ENCODE data around the gene PLB1. TPM values are rescaled to one million over a fixed set of nuclear protein-coding genes. Genes with fewer than 3 reads are reported as not detected.

PLB1 gene
- 1 to 10 TPM; 1.6 to 3.6 (median 2.3) TPM for polyA plus RNA-seq (ENCODE audit: insufficient read length in 10 of 10)
- long read RNA-seq, donor 1: 0 reads
- long read RNA-seq, donor 2: 0 reads
- long read RNA-seq, donor 3: 0 reads
- long read RNA-seq, donor 4: 0 reads
- long read RNA-seq, donor 5: 0 reads
- long read RNA-seq, donor 6: 0 reads
- long read RNA-seq, donor 7: 0 reads
- long read RNA-seq, donor 8: 0 reads
- long read RNA-seq, donor 9: 0 reads

DNA sequence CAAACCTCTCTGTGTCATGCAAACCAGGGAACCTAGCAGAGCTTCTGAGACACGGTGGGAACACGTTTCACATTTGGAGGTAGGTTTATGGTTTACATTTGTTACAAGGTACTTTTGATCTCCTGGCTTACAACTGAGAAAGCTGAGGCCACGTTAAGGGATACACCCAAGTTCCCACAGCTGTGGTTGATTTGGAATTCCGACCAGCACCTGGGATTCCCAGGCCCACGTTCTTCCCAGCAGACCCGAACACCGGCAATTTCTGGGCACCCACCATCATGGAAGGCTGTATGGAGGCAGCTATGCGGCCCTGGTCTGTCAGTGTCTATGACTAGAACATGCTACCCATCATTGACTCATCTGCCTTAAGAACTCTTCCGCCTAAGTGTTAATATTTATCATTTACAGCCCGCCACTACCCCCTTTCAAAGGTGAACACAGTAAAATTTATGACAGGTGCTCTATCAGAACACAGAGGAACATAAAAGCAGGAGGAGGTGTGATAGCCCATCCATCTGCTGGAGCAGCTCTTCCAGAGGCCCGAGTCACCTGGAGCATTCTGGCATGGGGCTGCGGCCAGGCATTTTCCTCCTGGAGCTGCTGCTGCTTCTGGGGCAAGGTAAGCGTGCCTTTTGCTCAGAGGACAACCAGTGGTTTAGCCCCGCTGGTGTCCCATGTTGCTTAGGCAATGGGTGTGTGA, at the start of gene PLB1:
Gene PLB1 (plus strand): TSS at position 510 of the 700 bp plus-strand sequence. CDS start 55 bp downstream, at position 565.
- DNase-seq: no peak

GRCh38 chr2:28446531-28446930, 49.3 kb upstream of the PLB1 start:
- DNase-seq: no peak

DNA sequence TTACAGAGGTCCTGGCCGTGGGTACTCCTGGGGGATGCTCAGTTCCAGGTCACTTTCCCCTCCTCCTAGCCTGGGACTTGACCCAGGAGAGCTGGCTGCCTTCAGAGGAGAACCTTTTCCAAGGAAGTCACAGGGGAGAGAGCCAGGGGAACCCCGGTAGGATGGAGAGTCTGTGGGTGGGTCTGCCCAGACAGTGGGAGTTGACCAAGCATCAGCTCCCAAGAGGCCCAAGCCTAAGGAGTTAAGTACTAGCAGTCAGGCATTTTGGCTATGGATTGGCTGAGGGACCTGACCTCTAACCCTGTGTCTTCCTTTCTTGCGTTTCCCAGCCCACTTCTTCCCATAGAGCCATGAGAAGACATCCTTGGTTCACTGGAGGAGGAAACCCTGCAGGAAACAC, 48.8 kb upstream of the PLB1 start:
- no peak for DNase-seq

- DNase-seq: peak in 1 of 3 donors; percentile 59
These were observed 47.7 kb upstream of the PLB1 start for GRCh38 chr2:28447943-28448792.

GRCh38 chr2:28448793-28449100, 47.1 kb upstream of the PLB1 start:
- DNase-seq: no peak

- no peak for DNase-seq
These were observed 46.8 kb upstream of the PLB1 start for GRCh38 chr2:28449126-28449487.

- DNase-seq: no peak
These were observed 46.1 kb upstream of the PLB1 start for GRCh38 chr2:28449488-28450395.

DNA sequence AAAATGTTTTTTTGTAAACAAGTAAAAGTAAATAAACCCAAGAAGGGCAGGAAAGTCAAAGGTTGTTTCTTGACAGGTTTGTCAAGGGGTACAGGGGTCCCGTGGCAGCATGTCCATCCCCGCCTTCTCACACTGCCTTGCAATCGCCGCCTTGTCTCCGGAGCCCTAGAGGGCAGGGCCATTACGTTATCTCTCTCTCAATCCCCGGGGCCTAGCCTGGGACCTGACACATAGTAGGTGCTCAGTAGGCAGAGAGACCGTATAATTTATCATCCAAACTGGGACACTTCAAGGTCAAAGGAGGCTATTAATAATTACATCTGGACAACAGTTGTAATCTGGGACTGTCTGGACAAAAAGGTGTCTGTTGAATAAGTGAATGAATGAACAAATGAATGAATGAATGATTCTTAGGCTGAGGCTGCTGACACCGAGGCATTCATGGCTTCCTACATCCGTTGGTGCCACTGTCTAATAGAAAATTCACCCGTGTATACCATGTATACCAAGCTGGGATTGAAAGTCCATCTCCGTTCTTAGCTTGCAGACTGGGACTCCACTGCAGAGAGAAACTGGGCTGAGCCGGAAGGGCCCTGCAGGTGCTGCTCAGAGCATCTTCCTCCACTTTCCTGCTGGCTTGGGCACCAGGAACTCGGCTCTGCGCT, 44.8 kb upstream of the PLB1 start:
- no peak for DNase-seq

DNA sequence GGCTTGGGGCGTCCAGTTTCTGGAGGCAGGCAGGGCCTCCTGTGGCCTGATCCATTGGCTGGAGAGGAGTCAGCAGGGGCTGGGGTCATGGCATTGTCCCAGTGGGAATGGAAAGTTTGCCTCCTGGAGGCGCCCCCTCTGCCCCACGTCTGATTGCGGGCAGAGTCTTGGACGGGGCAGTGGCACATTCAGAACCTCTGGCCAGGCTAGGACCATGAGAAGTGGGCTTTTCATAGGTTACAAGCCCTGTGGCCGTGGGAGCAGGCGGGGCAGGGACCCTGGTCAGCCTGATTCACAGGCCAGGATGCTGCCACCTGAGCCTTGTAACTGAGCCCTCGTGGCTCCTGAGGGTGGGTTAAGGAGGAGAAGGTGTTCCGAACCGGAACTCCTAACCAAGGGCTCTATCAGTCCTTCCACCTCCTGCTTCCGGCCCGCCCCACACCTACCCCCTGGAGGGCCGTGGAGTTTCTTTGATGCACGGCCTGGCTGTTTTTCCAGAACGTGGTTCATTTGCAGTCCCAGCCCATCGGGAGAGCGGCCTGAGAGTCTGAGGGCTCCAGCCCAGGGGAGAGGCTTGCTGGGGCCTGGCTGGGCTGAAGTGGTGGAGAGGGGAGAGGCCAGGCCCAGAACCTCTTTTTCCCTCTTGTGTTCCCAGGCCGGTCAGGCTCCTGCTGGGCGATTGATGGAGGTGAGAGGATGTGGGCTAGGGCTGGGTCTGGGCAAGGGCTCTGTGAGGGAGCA, 43.9 kb upstream of the PLB1 start:
- no peak for DNase-seq

DNA sequence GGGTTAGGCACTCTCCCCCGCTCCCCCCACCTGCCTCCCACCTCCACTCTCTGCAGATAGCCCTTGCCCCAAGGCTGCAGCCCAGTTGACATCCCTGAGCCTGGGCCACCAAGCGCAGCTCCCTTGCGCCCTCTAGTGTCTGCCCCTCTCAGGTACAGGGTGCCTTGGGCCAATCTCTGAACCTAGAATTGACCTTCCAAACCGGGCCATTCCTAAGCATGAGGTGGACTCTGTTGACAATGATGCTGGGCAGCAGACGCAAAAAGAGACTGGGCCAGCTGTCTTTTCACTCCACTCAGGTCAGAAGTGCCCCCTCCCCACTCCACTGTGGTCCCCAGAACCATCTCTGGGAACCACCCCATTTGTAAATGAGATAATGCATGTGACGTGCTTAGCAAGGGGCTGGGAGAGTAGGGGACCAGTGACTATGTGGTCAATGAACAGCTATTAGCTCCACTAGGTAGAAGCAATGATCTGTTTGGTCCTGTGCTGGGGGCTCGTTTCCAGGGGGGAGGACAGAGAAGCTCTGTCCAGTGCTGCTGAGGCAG, 43.3 kb upstream of the PLB1 start:
- DNase-seq: peak in 2 of 3 donors; percentile 40 to 56

DNA sequence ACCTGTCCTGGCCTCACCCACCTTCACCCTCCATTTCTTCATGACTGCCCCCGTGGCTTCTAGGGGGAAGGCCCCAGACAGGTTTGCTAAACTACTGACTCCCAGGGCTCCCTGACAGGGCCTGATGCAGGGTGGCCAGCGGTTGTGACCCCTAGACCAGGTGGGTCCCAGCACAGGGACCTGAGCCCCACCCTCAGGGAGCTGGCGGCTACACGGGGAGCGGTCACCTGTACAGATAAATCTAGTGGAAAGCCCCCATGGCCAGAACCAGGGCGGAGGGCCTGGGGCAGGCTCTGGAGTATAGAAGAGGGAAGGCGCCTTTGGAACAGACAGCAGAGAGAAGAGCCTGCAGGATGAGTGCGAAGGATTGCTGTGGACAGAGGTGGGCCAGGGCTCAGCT, 42.5 kb upstream of the PLB1 start:
- no peak for DNase-seq

DNA sequence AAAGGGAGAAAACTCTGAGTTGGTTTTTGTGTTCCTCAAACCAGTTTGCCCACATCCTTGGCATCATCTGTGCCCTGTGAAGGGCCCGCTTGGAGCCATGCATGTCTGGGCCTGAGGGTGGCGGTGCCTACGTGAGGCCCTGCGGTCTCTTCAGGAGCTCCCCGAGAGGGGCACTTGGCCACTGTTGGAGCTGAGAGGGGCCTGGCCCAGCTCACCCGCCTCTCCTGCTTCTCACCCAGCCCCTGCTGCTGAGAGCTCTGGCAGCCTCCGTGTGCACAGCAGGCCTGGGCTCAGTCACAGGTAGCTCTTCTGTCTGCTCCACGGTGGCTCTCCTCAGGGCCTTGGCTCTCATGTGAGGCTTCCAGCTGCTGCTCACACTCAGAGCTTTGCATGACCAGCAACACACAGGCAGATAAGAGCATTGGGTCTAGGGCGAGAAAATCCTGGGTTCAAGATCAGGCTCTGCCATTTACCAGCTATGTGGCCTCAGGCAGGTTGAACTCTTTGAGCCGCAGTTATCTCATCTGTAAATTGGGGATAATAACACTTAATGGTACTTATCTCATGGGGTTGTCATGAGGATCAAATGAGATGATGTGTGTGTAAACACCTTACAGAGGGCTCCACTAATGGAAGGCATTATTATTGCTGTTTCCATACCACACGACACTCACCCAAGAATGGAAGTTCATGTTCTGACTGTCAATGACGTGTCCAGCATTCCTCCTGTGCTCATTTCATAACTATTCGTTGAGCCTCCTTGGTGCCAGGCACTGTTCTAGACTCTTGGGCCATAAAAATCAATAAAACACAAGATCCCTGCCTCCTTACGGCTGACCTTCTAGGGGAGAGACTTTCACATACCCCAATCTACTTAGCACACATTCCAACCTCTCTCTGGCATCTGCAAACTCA, 41.6 kb upstream of the PLB1 start:
- DNase-seq: no peak

DNA sequence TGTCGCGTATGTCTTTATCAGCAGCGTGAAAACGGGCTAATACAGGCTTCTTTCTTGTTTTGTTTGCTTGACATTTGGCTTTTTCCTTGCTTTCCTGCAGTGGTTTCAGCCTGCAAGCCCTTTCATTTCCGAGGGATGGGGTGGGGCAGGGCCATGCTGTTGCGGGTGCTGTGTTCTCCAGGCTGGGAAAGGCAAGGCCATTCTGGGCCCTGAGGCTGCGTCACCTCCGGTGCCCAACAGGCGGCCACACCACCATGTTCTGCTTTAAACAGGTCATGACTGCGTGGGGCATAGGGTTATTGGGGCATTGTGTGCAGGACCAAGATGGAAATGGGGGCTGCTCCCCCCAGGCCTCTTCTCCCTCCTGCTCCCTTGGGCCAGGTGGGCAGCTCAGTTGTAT, 38.6 kb upstream of the PLB1 start:
- DNase-seq: no peak

- DNase-seq: no peak
These were observed 34.8 kb upstream of the PLB1 start for GRCh38 chr2:28461056-28461455.

DNA sequence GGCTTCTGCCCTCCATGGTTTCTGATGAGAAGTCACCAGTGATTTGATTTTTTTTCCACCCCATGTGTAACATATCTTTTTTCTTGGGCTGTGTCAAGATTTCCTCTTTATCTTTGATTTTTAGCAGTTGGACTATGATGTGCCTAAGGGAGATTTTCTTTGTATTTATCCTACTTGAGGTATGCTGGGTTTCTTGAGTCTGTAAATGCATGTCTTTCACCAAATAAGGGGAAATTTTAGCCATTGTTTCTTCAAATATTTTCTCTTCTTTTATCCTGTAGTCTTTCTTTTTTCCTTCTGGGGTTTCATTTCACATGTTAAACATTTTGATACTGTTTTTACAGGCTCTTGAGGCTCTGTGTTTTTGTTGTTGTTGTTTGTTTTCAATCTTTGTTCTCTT, 33.7 kb upstream of the PLB1 start:
- DNase-seq: no peak

DNA sequence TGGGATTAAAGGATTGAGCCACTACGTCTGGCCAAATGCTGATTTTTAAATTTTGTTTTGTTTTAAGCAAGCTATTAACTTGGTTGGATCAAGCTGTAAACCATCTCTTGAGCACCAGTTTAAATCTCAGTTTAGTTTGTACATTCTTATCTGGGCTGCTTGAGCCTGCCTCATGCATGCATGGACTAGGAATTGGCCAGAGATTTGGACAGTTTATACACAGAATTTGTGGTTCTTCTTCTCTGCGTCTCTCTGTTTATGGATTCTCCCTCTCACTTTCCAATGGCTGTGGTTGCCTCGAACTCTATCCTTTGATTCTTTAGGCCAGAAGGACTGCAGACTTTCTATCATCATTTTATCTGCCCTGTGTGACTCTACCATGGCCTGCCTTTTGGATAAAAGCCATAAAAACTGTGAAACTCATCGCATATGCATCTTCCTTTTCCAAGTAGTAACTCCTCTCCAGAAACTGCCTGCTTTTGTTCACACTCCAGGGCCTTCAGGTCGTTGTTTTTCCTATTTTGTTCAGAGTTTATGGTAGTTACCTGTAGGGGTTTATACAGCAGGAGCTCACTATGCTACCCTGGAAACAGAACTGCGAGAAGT, 32.5 kb upstream of the PLB1 start:
- no peak for DNase-seq

DNA sequence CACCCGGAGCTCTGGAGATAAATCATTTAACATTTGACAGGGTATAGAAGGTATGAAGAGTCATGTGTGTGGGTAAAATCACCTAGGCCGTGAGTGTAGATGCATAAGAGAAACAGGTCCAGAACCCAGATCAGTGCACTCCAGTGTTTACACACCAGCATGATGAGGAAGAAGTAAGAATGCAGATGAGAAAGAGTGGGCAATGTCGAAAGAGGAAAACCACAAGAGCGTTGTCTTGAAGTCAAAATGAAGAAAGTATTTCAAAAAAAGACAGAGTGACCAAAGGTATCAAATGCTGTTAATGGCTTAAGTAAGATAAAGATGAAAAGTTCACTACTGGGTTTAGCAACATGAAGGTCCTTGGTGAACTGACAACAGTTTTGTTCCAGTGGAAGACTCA, 32.0 kb upstream of the PLB1 start:
- no peak for DNase-seq

- no peak for DNase-seq
These were observed 30.5 kb upstream of the PLB1 start for GRCh38 chr2:28465148-28465885.

Data from muscle of back (tissue), 13 donors.